BJ (cell line): Measurements from ENCODE around the gene GNG14. TPM values are rescaled to one million over a fixed set of nuclear protein-coding genes. Genes with fewer than 3 reads are reported as not detected.
A peak's percentile ranks its signal among the peaks of the same experiment; 100 is the strongest.
"Not testable (repeated sequence)": the region's sequence is repeated elsewhere in the genome, so short reads cannot be mapped to it uniquely, and the experiment has no call there.

Experiments
- CTCF ChIA-PET: fragments of 350-600 bp; formaldehyde crosslinking; extraction: SDS; loops from one replicate; lab custom pipeline; 2021; ENCODE audit warnings: antibody characterized with exemption, inconsistent platforms; lab: Yijun Ruan, JAX
- POLR2A ChIA-PET: fragments of 300-600 bp; sonication (Branson Sonifier 250); formaldehyde crosslinking; extraction: SDS; loops from one replicate; lab custom pipeline; 2021; ENCODE audit warnings: antibody characterized with exemption; lab: Charles Lee
- DNase-seq: peaks from one replicate; pipeline ENCODE4 v3.0.0-alpha.2; 2011; ENCODE audit warnings: low read depth
- H3K27me3 ChIP-seq: 2 replicates; pipeline ENCODE4 v1.6.0; 2011; ENCODE audit warnings: low read length; ENCODE audit not compliant: control insufficient read depth, insufficient read depth
- H3K36me3 ChIP-seq: 2 replicates; pipeline ENCODE4 v1.5.1; 2011; ENCODE audit warnings: low read length; ENCODE audit not compliant: control insufficient read depth, insufficient read depth
- H3K4me3 ChIP-seq: 2 replicates; pipeline ENCODE4 v1.5.1; 2011; ENCODE audit warnings: low read depth, mild to moderate bottlenecking, control low read depth, low read length
- CTCF ChIP-seq: IDR thresholded peaks from 2 replicates; pipeline ENCODE4 v1.5.1; 2011; ENCODE audit warnings: low read depth, mild to moderate bottlenecking, control low read depth, inconsistent platforms, low read length, moderate library complexity; ENCODE audit not compliant: insufficient read depth
- polyA plus RNA-seq: library from polyadenylated mRNA; depleted of rRNA; stranded (reverse); fragments of >200 nt; gene quantifications from 2 replicates; pipeline ENCODE4 v1.2.3, GENCODE V29; 2011

The GNG14 gene
- polyA plus RNA-seq, 1 experiment: not detected

GRCh38 chr19:12695514-12695913 lies 7.7 kb downstream of the GNG14 start:
- ChIA-PET POLR2A (no interaction called here), CTCF (interaction anchor here (0.8 kb wide), 2 partner anchors 11 to 71 kb away, joined by 3 read pairs; no protein-coding TSS in a partner anchor)
- no peaks in the 10 kb centered on the region for H3K27me3 ChIP-seq
- TF ChIP-seq CTCF: no peak
- no peak for DNase-seq
- H3K4me3 ChIP-seq: peak overlapping the region; percentile 82
- H3K36me3 ChIP-seq: peaks cover 13% of the 10 kb centered on the region

- no peak for DNase-seq
- H3K27me3 ChIP-seq: no peaks in the 10 kb centered on the region
- peak overlapping the region; percentile 82 for H3K4me3 ChIP-seq
- CTCF ChIA-PET: interaction anchor here (0.8 to 1.5 kb wide), 4 partner anchors 11 to 175 kb away, joined by 3 read pairs; no protein-coding TSS in a partner anchor
- TF ChIP-seq CTCF: no peak
- peaks cover 17% of the 10 kb centered on the region for H3K36me3 ChIP-seq
- POLR2A ChIA-PET: interaction anchor here (0.6 kb wide), 1 partner anchor 63 kb away, joined by 4 read pairs; no protein-coding TSS in a partner anchor
Measured at GRCh38 chr19:12695997-12696365, 8.2 kb downstream of the GNG14 start.

- ChIA-PET POLR2A (interaction anchor here (0.6 kb wide), 1 partner anchor 62 kb away, joined by 4 read pairs; no protein-coding TSS in a partner anchor), CTCF (interaction anchor here (0.8 to 1.6 kb wide), 5 partner anchors 15 to 174 kb away, joined by 3 to 4 read pairs (median 3); partner anchors contain the start of gene DHPS)
- DNase-seq: peak; percentile 63
- peaks cover 22% of the 10 kb centered on the region for H3K36me3 ChIP-seq
- TF ChIP-seq CTCF: no peak
- H3K27me3 ChIP-seq: no peaks in the 10 kb centered on the region
- peak within 1 kb of the TSS; percentile 82 for H3K4me3 ChIP-seq
Measured at GRCh38 chr19:12696366-12697335, 8.9 kb downstream of the GNG14 start, which contains the start of gene FBXW9. FBXW9 (minus strand) TSS chr19:12696631; CDS start chr19:12696581, 50 bp downstream.

GRCh38 chr19:12697425-12697824 lies 9.6 kb downstream of the GNG14 start:
- H3K27me3 ChIP-seq, DNase-seq, POLR2A ChIA-PET, H3K4me3 ChIP-seq: not testable (repeated sequence)
- CTCF ChIA-PET: interaction anchor here (1.0 to 1.6 kb wide), 3 partner anchors 16 to 60 kb away, joined by 3 to 4 read pairs (median 3); partner anchors contain the start of gene DHPS
- peaks cover 27% of the 10 kb centered on the region for H3K36me3 ChIP-seq

GRCh38 chr19:12698138-12698537 lies 10.3 kb downstream of the GNG14 start:
- H3K36me3 ChIP-seq: peaks cover 30% of the 10 kb centered on the region
- no peak overlapping the region for H3K4me3 ChIP-seq
- DNase-seq: no peak
- ChIA-PET CTCF (interaction anchor here (0.6 to 1.6 kb wide), 2 partner anchors 10 to 17 kb away, joined by 3 to 4 read pairs; partner anchors contain the start of gene DHPS), POLR2A (no interaction called here)
- no peak for TF ChIP-seq CTCF
- no peaks in the 10 kb centered on the region for H3K27me3 ChIP-seq
